ENCODE data around the gene PLD1. TPM values are rescaled to one million over a fixed set of nuclear protein-coding genes. Genes with fewer than 3 reads are reported as not detected.

Gene PLD1
- total and polyA plus RNA-seq, 8 donors: 3.4 to 43.0 (median 11.0) TPM

DNA sequence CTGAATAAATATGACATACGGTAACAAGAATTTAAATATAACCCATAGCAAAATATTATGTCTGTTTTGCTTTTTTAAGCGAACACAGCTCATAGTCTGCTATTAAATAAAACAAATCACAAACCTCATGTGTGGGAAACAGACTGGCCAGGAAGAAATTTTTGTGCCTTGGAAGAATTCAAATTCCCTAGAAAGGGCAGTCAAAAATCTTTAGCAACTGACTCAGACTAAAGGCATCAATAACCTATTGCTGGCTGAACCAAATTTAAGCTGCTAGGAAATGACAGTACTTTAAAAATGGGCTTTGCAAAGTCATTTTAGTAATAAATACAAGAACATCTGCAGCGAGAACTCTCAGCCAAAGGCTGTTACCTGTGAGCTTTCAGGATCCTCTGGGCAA lies 151.4 kb downstream of the PLD1 start:
- Histone ChIP-seq H3K9me3 (no peaks in the 10 kb centered on the region), H3K27ac (no peak overlapping the region), H3K27me3 (no peaks in the 10 kb centered on the region), H3K36me3 (peaks cover 8 to 49% (median 41%) of the 10 kb centered on the region in 4 donors), H3K4me1 (peaks cover 0 to 6% (median 0%) of the 10 kb centered on the region in 4 donors), H3K4me3 (no peak overlapping the region)
- TF ChIP-seq, protein P1, sequence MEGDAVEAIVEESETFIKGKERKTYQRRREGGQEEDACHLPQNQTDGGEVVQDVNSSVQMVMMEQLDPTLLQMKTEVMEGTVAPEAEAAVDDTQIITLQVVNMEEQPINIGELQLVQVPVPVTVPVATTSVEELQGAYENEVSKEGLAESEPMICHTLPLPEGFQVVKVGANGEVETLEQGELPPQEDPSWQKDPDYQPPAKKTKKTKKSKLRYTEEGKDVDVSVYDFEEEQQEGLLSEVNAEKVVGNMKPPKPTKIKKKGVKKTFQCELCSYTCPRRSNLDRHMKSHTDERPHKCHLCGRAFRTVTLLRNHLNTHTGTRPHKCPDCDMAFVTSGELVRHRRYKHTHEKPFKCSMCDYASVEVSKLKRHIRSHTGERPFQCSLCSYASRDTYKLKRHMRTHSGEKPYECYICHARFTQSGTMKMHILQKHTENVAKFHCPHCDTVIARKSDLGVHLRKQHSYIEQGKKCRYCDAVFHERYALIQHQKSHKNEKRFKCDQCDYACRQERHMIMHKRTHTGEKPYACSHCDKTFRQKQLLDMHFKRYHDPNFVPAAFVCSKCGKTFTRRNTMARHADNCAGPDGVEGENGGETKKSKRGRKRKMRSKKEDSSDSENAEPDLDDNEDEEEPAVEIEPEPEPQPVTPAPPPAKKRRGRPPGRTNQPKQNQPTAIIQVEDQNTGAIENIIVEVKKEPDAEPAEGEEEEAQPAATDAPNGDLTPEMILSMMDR (IDR thresholded peaks at IDR 0.05): no peak
- TF ChIP-seq POLR2A (IDR thresholded peaks at IDR 0.05) (no peak), EP300 (IDR thresholded peaks at IDR 0.05) (no peak), POLR2AphosphoS5 (IDR thresholded peaks at IDR 0.05) (no peak)
- 75 to 98% (median 96%) methylated on average over 3 of the region's 3 CpGs for WGBS, 5 donors
- intact Hi-C loops (cut with DNase I; ENCODE audit: low total_unique reads): no loop called here
- no peak for DNase-seq

DNA sequence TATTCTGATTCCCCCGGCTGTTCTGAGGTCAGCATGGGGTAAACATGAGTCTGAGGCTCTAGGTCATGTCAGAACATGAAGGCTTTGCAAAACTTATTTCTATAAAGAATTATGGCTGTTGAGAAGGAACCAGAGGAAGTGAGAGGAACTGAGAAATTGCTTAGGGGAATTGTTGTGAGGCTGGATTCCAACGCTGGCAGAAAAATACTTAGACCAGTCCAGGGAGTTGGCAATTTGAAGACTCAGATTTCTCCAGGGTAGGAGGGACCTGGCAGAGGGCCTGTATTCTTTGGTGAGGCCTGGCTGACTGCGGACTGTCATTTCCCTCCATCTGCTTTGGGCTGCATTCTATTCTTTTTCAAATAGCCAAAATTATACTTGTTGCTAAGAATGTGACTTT lies 155.5 kb downstream of the PLD1 start:
- Histone ChIP-seq H3K36me3 (peaks cover 3 to 22% (median 20%) of the 10 kb centered on the region in 4 donors), H3K27me3 (no peaks in the 10 kb centered on the region), H3K4me3 (no peak overlapping the region), H3K4me1 (peaks cover 0 to 6% (median 0%) of the 10 kb centered on the region in 4 donors), H3K27ac (peak overlapping the region in 3 of 5 donors; percentile 8 to 39 (median 11)), H3K9me3 (no peaks in the 10 kb centered on the region)
- TF ChIP-seq EP300 (IDR thresholded peaks at IDR 0.05): no peak
- TF ChIP-seq, protein P1 (IDR thresholded peaks at IDR 0.05): no peak
- DNase-seq: peak in 1 of 2 donors; percentile 52
- 35 to 46% (median 40%) methylated on average over 3 of the region's 3 CpGs for WGBS, 5 donors
- intact Hi-C loops (cut with DNase I; ENCODE audit: low total_unique reads): no loop called here

DNA sequence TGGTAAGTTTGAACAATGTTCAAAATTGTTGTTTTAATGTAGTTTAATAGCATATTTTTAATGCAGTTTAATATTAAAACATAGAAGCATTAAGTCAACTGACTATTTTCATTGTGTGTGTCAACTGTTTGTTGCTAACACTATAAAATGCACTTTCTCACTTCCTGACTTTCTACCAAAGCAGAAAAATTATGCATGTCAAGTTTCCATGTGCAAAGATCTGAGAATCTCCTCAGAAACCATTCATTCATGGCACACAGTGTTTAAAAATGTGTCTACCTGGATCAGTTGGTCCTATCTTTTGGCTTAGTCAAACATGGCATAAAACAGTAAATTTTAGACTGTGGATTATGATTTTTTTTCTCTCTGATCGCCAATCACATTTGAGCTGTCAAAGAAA lies 156.0 kb downstream of the PLD1 start:
- Histone ChIP-seq H3K27ac (peak overlapping the region in 3 of 5 donors; percentile 8 to 39 (median 11)), H3K27me3 (no peaks in the 10 kb centered on the region), H3K4me1 (peaks cover 0 to 6% (median 0%) of the 10 kb centered on the region in 4 donors), H3K36me3 (peaks cover 3 to 21% (median 18%) of the 10 kb centered on the region in 4 donors), H3K4me3 (no peak overlapping the region), H3K9me3 (no peaks in the 10 kb centered on the region)
- no peak for DNase-seq
- 68 to 86% (median 76%) methylated on average over 1 of the region's 1 CpG for WGBS, 5 donors
- TF ChIP-seq POLR2A (IDR thresholded peaks at IDR 0.05) (no peak), POLR2AphosphoS5 (IDR thresholded peaks at IDR 0.05) (no peak), EP300 (IDR thresholded peaks at IDR 0.05) (no peak)
- TF ChIP-seq, protein P1 (IDR thresholded peaks at IDR 0.05): no peak
- intact Hi-C loops (cut with DNase I; ENCODE audit: low total_unique reads): no loop called here

DNA sequence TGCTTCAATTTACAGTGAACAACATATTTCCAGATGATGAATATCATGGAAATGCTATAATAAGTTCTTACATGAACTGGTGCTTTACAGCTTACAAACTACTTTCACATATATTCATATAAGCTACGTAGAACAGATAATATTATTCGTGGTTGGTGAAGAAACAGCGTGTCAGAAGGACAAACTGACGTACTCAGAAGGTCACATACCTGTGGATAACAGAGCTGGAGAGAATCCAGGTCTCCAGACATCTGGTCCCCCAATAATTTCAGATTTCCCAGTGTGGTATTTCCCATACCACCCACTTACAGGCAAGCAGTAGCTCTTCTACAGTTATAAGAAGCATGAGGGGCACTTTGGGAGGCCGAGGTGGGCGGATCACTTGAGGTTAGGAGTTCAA lies 156.6 kb downstream of the PLD1 start:
- DNase-seq: no peak
- intact Hi-C loops (cut with DNase I; ENCODE audit: low total_unique reads): no loop called here
- TF ChIP-seq, protein P1 (IDR thresholded peaks at IDR 0.05): no peak
- TF ChIP-seq POLR2AphosphoS5 (IDR thresholded peaks at IDR 0.05) (no peak), EP300 (IDR thresholded peaks at IDR 0.05) (no peak), POLR2A (IDR thresholded peaks at IDR 0.05) (no peak)
- Histone ChIP-seq H3K27me3 (no peaks in the 10 kb centered on the region), H3K9me3 (no peaks in the 10 kb centered on the region), H3K4me1 (peaks cover 0 to 6% (median 0%) of the 10 kb centered on the region in 4 donors), H3K4me3 (no peak overlapping the region), H3K36me3 (peaks cover 3 to 14% (median 12%) of the 10 kb centered on the region in 4 donors), H3K27ac (no peak overlapping the region)
- 85 to 93% (median 92%) methylated on average over 6 of the region's 6 CpGs for WGBS, 5 donors
